ENCODE measurements around the gene PARVG. TPM values are rescaled to one million over a fixed set of nuclear protein-coding genes. Genes with fewer than 3 reads are reported as not detected.

Gene PARVG
- total and polyA plus RNA-seq, 10 of the 15 experiments (the other 5 are each of a cell fraction or from before 2014, with no cell fraction given) = 6.3 to 123 (median 71.9) TPM

- no peak for TF ChIP-seq ZNF592 (IDR thresholded peaks at IDR 0.05)
- TF ChIP-seq IKZF2 (IDR thresholded peaks at IDR 0.05) = no peak
- TF ChIP-seq STAT3 (IDR thresholded peaks at IDR 0.05; ENCODE audit: low read depth, low read length) = no peak
- TF ChIP-seq DPF2 (IDR thresholded peaks at IDR 0.05) = no peak
- TF ChIP-seq MAX (IDR thresholded peaks at IDR 0.05; ENCODE audit: low read depth, low read length) = no peak
These were observed 76.1 kb downstream of the PARVG start (continued) for GRCh38 chr22:44256556-44257485.

Other genes with a start within 250 kb of the PARVG start
- 47.8 and 54.0 TPM in 2 replicates for gene SAMM50, start 225.5 kb upstream of the PARVG start, total RNA-seq (2014; rRNA removed)
- gene SAMM50, start 225.5 kb upstream of the PARVG start, total RNA-seq (2014; rRNA removed; fragmentation: Illumina TruSeq; extraction: Trizol) = 51.5 and 54.6 TPM in 2 replicates
- gene SAMM50, start 225.5 kb upstream of the PARVG start, total RNA-seq (2021) = 66.1 and 67.9 TPM in 2 replicates
- 52.9 and 53.2 TPM in 2 replicates for gene SAMM50, start 225.5 kb upstream of the PARVG start, polyA plus RNA-seq (2011; rRNA removed)
- 68.8 and 71.9 TPM in 2 replicates for gene SAMM50, start 225.5 kb upstream of the PARVG start, polyA plus RNA-seq (2014; fragmentation: Illumina TruSeq; extraction: Trizol)
- 10 to 100 TPM; 38.2 to 61.6 TPM for gene SAMM50, start 225.5 kb upstream of the PARVG start, polyA plus RNA-seq (2014; fragmentation: Nextera tagmentation; extraction: Ambion mirVana)
- 63.3 and 67.7 TPM in 2 replicates for gene SAMM50, start 225.5 kb upstream of the PARVG start, polyA plus RNA-seq (2014; rRNA removed)
- gene SAMM50, start 225.5 kb upstream of the PARVG start, polyA plus RNA-seq (2016; fragmentation: Nextera tagmentation; extraction: Ambion mirVana) = 100 to 1,000 TPM; 116 to 126 TPM
- gene PARVB, start 156.6 kb upstream of the PARVG start, total RNA-seq (2014; rRNA removed) = 134 and 152 TPM in 2 replicates
- 69.7 and 70.3 TPM in 2 replicates for gene PARVB, start 156.6 kb upstream of the PARVG start, total RNA-seq (2014; rRNA removed; fragmentation: Illumina TruSeq; extraction: Trizol)
- 154 and 159 TPM in 2 replicates for gene PARVB, start 156.6 kb upstream of the PARVG start, total RNA-seq (2021)
- gene PARVB, start 156.6 kb upstream of the PARVG start, polyA plus RNA-seq (2011; rRNA removed) = 206 and 264 TPM in 2 replicates
- gene PARVB, start 156.6 kb upstream of the PARVG start, polyA plus RNA-seq (2014; fragmentation: Illumina TruSeq; extraction: Trizol) = 40.7 and 82.2 TPM in 2 replicates
- gene PARVB, start 156.6 kb upstream of the PARVG start, polyA plus RNA-seq (2014; fragmentation: Nextera tagmentation; extraction: Ambion mirVana) = 1 to 10 TPM; 5.2 to 7.1 TPM
- gene PARVB, start 156.6 kb upstream of the PARVG start, polyA plus RNA-seq (2014; rRNA removed) = 239 and 255 TPM in 2 replicates
- gene PARVB, start 156.6 kb upstream of the PARVG start, polyA plus RNA-seq (2016; fragmentation: Nextera tagmentation; extraction: Ambion mirVana) = 10 to 100 TPM; 60.9 to 66.9 TPM
- gene SHISAL1, start 132.0 kb downstream of the PARVG start, total RNA-seq (2014; rRNA removed) = not detected in 2 replicates
- gene SHISAL1, start 132.0 kb downstream of the PARVG start, total RNA-seq (2014; rRNA removed; fragmentation: Illumina TruSeq; extraction: Trizol) = not detected in 2 replicates
- not detected in 2 replicates for gene SHISAL1, start 132.0 kb downstream of the PARVG start, total RNA-seq (2021)
- gene SHISAL1, start 132.0 kb downstream of the PARVG start, polyA plus RNA-seq (2011; rRNA removed) = not detected in 2 replicates
- 0.06 TPM in 1 of 2 replicates, not detected in the other for gene SHISAL1, start 132.0 kb downstream of the PARVG start, polyA plus RNA-seq (2014; fragmentation: Illumina TruSeq; extraction: Trizol)
- not detected for gene SHISAL1, start 132.0 kb downstream of the PARVG start, polyA plus RNA-seq (2014; fragmentation: Nextera tagmentation; extraction: Ambion mirVana)
- not detected in 2 replicates for gene SHISAL1, start 132.0 kb downstream of the PARVG start, polyA plus RNA-seq (2014; rRNA removed)
- not detected for gene SHISAL1, start 132.0 kb downstream of the PARVG start, polyA plus RNA-seq (2016; fragmentation: Nextera tagmentation; extraction: Ambion mirVana)

Measured in GM12878 (cell line).